NCI-H524 (cell line): Measurements from ENCODE around the gene CRABP2.

Experiments used
- DNase-seq, 2 experiments: peaks; one replicate each; lab custom pipeline; 2025; lab: John Stamatoyannopoulos, UW

The CRABP2 gene

DNA sequence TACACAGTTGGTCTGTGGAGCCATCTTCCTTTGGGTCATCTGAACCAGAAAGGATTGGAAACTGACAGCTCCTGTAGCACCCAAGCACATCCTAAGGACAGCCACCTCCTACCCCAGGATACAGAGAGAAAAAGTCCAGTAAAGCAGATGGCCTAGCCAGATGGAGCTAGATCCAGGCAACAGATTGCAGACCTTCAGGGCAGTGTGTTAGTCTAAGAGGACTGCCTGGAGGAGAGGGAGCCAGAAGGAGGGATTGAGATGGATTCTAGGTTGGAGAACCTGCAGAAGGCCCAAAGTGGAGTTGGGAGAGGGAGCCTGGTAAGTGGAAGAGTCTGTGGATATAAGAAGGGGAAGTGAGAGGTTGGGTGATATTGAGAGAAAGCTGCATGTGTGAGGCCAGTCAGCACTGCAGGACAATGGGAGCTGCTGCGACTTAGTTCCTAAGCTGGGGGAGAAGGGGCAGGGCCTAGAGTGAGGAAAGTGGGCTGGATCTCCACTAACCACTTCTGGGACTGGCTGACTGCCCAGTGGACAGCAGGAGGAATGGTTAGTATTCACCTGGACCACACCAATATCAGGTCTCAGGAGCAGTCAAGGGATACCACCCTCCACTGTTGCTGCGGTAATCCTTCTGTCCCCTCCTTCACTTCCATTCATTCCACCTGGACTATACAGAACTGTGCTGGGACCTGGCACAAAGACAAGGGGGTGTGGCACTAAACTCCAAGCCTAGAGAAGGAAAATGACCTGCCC lies 50.1 kb downstream of the CRABP2 start:
- peak; percentile 87 to 93 for DNase-seq

DNA sequence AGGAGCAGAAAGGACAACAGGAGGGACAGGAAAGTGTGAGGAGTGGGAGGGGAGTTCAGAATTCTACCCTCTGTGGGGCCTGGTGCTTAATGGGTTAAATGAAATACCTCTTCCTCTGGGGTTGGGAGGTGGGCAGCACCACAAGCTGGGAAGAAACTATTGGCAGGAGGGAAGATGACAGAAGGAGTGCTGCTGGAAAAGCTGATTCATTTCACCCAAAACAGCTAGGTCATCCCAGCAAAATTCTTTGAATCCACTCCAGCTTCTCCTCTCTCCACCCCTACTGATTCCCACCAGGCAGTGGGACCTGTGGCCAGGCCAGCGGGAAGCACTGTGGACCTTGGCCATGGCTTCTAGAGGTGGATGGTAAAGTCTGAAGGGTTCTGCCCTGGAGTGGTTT lies 50.7 kb downstream of the CRABP2 start:
- no peak for DNase-seq

GRCh38 chr1:156652992-156653355 lies 52.4 kb downstream of the CRABP2 start:
- DNase-seq, result no peak

DNA sequence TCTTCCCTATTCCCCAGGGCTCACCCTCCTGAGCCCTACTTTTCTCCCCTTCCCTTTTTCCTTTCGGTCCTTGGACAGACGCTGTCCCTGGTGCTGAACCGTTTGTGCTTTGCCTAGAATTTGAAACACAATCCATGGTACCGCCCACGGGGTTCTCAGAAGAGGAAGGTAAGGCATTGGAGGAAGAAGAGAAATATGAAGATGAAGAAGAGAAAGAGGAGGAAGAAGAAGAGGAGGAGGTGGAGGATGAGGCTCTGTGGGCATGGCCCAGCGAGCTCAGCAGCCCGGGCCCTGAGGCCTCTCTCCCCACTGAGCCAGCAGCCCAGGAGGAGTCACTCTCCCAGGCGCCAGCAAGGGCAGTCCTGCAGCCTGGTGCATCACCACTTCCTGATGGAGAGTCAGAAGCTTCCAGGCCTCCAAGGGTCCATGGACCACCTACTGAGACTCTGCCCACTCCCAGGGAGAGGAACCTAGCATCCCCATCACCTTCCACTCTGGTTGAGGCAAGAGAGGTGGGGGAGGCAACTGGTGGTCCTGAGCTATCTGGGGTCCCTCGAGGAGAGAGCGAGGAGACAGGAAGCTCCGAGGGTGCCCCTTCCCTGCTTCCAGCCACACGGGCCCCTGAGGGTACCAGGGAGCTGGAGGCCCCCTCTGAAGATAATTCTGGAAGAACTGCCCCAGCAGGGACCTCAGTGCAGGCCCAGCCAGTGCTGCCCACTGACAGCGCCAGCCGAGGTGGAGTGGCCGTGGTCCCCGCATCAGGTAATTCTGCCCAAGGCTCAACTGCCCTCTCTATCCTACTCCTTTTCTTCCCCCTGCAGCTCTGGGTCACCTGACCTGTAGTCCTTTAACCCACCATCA lies 53.0 kb downstream of the CRABP2 start:
- DNase-seq, result no peak
